Gastrocnemius medialis (tissue), 4 donors: ENCODE results near the gene ADIPOR2.
"Not testable (repeated sequence)": the region's sequence is repeated elsewhere in the genome, so short reads cannot be mapped to it uniquely, and the experiment has no call there.

Experiments
- CTCF ChIP-seq, 5 experiments: fragments of 450-650 bp in 3 of 5; fragments of 200-600 bp in 2 of 5; sonication (generic) in 2 of 5; IDR thresholded peaks in 4 of 5; conservative IDR thresholded peaks in 1 of 5; 1 replicate in 4 of 5; 2 replicates in 1 of 5; pipeline ENCODE4 v1.5.1; 2016 to 2019; ENCODE audit warnings: antibody characterized with exemption in 5 of 5, mild to moderate bottlenecking in 3 of 5, moderate library complexity in 3 of 5
- POLR2A ChIP-seq, 2 donors: fragments of 450-650 bp; IDR thresholded peaks; one replicate each; pipeline ENCODE4 v1.6.1; 2017; ENCODE audit warnings: antibody characterized with exemption in 2 of 2, mild to moderate bottlenecking in 2 of 2, moderate library complexity in 2 of 2

DNA sequence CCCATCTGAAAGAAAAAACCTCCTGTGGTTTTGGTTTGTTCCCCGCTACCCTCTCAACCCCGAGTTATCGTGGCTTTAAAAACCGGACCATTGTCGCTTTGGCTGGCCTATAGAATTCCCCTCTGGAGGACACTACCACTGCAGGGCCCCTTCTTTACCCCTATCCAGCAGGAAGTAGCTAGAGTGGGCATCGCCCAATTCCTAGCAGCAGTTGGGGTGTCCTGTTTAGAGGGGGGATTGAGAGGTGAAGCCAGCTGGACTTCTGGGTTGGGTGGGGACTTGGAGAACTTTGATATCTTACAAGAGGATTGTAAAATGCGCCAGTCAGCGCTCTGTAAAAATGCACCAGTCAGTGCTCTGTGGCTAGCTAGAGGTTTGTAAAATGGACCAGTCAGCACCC is 24.6 kb downstream of the ADIPOR2 start:
- not testable (repeated sequence) for TF ChIP-seq CTCF (IDR thresholded peaks at IDR 0.05 in 4 of 5, conservative IDR thresholded peaks at IDR 0.05 in 1 of 5); POLR2A (IDR thresholded peaks at IDR 0.05)
